H4 (cell line): Measurements from ENCODE around the gene ASB5. TPM values are rescaled to one million over a fixed set of nuclear protein-coding genes. Genes with fewer than 3 reads are reported as not detected.
A peak's percentile ranks its signal among the peaks of the same experiment; 100 is the strongest.
"Not testable (repeated sequence)": the region's sequence is repeated elsewhere in the genome, so short reads cannot be mapped to it uniquely, and the experiment has no call there.

ENCODE experiments used
- DNase-seq: peaks from one replicate; pipeline ENCODE4 v3.0.0-alpha.2; 2015; ENCODE audit warnings: low spot score
- total RNA-seq: library from RNA; depleted of rRNA; stranded (reverse); fragments of >200 nt; shearing (Covaris generic); gene quantifications from 2 replicates; pipeline ENCODE4 v1.2.3, GENCODE V29; 2014

ASB5 gene
- total RNA-seq, 1 experiment from 2014 or later, result 0.37 TPM

DNA sequence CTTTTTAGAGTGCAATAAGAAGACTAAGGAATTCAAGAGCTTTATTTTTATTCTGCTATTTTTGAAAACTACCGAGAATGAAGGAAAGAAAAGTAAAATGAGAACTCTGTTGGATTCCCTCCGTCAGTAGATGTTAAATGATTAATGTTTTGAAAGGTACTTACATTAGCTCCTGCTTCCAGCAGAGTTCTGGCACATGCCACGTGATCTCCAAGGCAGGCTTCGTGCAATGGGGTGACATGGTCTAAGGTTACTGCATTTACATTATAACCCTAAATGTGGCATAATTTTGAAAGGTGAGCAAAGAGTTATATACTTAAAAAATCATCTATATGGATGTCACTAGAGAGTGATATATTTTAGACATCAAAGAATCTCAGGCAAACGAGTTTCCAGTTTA is 46.9 kb downstream of the ASB5 start:
- no peak for DNase-seq

DNA sequence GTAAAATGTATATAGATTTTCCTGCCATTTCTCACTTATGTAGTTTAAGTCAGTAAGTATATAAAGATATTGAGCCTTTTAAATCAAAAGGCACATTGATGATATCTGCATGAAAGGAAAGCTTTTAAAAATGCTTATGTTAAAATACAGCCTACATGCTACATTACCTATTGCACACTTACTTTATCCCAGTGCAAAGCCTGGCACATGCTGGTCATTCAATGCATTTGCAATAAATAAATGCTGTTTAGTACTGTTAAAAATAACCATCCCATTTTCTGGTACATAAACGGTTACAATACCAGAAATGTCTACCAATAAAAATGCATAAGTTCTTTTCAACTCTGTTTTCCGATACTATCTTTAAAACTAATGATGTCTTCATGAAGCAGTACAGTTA is 51.5 kb downstream of the ASB5 start:
- no peak for DNase-seq

DNA sequence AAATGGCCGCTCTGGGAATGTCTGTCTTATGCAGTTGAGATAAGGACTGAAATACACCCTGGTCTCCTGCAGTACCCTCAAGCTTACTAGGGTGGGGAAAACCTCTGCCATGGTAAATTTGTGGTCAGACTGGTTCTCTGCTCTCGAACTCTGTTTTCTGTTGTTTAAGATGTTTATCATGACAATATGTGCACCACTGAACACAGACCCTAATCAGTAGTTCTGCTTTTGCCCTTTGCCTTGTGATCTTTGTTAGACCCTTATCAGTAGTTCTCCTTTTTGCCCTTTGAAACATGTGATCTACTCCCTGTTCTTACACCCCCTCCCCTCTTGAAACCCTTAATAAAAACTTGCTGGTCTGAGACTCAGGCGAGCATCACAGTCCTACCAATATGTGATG is 56.7 kb downstream of the ASB5 start:
- DNase-seq, result not testable (repeated sequence)

DNA sequence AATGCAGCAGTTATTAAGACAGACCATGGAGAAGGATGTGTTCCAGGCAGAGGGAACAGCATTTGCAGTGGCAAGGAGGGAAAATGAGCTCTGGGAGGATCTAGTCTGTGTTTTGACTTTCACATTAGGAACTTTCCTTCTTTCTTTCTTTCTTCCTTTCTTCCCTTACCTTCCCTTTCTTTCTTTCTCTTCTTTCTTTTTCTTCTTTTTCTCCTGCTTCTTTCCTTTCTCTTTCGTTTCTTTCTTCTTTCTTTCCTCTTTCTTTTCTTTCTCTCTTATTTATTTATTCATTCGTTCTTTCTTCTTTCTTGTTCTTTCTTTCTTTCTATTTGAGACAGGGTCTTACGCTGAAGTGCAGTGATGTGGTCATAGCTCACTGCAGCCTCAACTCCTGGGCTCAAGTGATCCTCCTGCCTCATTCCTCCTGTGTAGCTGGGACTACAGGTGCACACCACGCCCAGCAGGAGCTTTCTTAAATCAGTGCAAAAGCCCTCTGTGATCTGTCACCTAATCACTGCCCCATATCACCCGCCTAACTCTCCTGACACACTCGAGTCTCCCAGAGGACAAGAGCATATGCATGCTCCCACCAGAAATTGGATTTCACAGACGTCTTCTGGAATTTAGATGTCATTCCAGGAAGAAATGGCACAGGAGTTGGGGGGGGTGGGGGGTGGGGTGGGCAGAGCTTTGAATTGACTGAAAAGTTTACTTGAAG is 58.3 kb downstream of the ASB5 start:
- DNase-seq, result no peak

DNA sequence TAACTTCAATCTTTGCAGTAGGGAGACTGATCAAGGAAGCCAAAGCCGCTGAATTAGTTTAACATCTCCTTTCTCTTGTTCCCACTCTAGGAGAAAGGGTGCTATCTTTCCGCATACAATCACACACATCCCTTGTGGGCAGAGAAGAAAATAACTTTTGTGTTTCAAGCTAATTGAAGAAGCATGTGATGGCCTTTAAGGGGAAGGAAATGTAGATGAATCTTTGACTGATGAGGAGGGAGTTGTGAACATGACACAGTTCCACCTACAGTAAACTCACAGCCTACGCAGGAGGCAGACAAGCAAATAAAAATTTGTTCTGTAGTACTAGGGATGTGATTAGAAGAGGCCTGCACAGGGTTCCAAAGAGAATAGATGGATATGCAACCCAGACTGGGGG is 58.9 kb downstream of the ASB5 start:
- no peak for DNase-seq

DNA sequence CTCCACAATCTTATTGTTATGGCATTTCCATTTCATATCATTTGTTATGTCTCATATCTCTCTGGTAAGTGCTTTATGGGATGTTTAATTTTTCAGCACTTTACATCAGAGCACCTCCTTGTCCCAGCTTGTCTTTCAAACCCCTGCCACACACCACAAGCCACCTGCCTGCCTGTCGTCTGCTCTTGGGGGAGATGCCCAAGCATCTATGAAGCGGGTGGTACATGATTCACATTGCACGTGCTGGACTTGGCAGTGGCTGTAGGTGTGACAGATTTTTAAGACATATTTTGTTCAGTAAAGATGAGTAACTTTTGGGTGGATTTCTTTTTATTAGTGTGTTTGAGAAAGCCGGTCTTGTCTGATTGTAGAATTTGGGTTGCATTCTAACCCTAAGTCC is 59.5 kb downstream of the ASB5 start:
- no peak for DNase-seq

DNA sequence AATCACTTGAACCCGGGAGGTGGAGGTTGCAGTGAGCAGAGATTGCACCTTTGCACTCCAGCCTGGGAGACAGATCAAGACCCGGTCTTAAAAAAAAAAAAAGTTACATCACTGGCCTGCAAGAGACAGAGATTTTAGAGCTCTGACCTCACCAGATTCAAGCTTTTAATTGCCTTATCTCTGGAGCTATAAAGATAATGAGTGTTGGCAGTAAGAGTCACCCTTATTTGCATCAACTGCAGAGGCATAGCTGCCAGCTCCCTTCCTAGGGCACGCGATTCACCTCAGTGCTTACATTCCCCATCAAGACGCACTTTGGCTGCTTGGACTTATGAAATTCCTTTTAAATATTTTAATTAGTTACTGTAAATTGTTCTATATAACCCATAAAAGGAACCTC is 61.2 kb downstream of the ASB5 start:
- no peak for DNase-seq

DNA sequence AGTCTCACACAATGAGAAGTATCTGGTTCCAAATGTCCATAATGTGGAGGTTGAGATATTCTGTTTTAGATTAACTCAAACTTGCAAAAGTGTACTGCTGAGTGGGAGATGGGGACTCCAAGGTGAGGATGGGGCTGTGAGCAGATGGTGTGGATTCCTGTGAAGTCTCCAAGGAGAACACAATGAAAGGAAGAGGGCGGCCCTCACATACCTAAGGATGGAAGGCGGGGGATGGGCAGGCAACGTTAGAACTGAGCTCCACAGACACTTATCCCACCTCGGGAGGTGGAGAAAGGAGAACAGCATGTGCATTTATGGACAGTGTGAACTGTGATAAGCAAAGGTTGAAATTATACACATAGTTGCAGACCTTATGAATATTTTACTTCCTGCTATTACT is 63.7 kb downstream of the ASB5 start:
- DNase-seq, result no peak

DNA sequence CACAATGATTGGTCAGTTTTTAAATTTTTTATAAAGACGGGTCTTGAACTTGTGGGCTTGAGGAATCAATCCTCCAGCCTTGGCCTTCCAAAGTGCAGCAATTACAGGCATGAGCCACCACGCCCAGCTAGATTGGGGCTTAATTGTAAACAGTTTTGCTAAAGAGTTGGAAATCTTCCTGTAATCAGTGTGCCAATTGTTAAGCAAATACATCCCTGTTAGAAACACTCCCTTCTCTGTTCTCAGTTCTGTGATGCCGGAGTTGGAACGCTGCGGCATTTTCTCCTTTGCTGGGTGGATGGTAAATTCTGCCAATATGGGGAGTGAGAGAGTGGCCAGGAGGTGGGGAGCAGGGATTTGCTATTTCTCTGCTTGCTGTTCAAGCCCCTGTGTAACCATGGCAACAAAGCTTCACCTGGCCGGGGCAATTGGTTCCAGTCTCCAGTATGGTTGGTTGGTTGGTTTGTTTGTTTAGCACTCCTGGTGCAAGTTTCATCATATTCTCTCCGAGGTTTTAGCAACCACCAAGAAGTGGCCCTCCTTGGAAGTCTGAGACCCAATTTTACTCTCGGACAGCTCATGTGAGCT is 70.6 kb downstream of the ASB5 start:
- DNase-seq, result no peak

DNA sequence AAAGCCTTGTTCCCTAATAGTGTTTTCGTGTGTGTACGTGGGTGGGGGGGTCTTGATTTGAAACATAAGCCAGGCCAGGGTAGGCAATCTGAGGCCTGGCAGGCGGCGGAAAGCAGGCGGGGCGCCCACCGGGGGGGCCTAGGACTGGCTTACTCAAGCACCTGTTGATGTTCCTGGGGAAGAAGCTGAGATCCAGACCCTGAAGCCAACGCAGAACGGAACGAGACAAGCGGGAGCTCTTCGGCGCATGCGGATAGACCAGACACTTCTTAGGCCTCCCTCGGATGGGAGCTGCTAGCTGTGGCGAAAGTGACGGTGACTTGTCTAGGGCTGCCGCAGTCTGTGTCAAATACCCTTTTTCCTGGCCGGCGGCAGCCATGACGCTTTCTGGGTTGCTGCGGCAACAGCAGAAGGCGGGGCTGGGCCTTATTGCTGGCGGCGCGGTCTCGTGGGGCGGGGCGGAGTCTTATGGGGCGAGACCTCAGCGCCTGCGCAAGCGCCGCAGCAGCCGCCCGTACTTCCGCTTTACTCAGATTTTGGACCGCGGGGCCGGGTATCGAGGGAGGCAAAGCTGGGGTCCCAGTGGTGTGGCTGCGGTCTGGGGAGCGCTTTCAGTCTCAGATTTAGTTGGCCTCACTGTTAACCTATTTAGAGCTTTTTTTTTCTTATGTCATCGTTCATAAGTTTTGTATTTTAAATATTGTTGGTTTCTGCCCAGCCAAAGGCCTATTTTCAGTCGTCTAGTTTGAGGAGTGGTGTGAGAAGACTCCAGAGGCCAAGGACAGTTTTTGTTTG is 73.6 kb downstream of the ASB5 start, which contains the start of gene SPATA4:
TSS of gene SPATA4 (minus strand) at position 402 of the 795 bp plus-strand sequence. CDS start at position 379, 23 bp downstream.
- peak; percentile 90 for DNase-seq

DNA sequence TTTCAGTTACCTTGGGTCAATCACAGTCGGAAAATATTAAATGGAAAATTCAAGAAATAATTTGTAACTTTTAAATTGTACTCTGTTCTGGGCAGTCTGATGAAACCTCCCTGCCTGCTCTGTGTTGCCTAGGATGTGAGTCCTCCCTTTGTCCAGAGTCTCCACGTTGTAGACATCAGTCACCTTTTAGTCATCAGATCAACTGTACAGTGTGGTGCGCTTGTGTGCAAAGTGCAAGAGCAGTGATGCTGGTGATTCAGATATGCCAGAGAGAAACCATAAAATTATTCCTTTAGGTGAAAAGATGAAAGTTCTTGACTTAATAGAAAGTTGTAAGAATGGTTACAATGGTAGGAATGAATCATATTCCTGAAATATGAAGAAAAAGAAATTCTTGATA is 75.1 kb downstream of the ASB5 start:
- DNase-seq, result peak; percentile 13

DNA sequence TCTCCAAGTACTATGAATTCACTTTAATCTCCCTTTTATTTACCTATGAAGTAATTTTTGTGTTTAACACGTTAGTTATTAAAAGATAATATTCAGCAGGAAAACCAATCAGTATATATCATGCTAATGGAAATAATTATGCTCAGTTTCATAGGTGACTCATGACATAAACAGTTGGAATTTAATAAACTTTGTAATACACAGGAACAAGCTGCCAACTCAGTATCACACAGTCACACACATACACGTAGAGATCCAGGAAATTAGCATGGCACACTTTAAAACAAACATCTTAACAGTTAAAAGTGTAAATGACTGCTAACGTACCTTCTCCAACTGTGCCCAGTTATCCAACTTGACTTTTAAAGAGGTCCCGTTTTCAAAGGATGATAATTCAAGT is 75.9 kb downstream of the ASB5 start:
- DNase-seq, result no peak

DNA sequence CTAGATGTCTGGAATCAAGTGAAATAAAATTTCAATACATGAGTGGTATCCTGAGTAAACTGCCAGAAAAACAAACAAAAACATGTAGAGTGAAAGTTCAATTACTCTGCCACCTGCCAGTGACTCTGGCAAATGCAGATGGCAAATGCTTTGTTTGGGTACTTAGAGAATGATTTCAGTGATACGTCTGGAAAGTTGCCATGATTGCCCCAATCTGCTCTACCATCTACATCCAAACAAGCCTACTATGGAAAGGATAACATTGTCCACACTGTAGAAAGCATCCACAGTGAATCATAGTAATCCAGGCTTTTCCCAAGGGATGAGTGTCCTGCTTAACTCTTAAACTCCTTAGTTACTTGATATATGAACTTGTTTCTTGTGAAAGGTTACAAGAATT is 77.0 kb downstream of the ASB5 start:
- peak; percentile 74 for DNase-seq

DNA sequence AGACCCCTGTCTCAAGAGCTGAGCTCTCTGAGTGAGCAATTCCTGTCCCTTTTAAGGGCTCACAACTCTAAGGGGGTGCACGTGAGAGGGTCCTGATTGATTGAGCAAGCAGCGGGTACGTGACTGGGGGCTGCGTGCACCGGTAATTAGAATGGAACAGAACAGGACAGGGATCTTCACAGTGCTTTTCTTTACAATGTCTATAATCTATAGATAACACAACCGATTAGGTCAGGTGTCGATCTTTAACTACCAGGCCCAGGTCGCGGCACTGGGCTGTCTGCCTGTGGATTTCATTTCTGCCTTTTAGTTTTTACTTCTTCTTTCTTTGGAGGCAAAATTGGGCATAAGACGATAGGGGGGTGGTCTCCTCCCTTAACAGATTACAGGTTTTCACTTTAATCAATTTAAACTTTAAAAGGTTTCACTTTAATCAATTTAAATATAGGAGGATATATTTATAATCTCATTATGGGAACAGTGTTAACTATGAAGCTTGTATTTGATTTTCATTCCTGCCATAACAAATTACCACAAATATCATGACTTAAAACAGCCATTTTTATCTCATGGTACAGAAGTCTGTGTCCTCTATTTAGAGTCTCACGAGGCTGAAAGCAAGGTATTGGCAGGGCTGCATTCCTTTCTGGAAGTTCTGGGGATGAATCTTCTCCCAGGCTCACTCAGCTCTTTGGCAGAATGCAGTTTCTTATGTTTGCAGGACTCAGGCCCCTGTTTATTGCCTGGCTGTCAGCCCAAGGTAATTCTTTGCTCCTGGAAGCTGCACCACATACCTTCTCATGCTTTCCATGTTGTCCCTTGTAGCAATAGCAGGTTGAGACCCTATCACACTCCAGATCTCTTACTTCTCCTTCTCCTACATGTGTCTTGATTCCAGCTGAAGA is 78.9 kb downstream of the ASB5 start:
- no peak for DNase-seq

DNA sequence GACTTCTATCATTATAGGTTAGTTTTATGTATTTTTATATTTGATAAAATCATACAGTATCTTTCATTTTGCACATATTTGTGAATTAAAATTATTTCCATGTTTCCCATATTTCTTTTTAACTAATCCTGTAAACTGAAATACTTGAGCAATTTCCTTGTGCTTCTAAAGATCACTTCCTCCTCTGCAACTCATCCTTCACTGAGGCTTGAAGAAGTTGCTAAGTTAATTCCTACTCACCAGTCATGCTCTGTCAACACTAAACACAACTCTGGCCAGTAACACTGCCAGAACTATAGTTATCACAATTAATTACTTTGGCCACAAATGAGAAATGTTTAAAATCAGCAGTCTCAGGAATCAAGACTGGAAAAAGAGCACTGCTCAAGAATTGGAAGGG is 80.4 kb downstream of the ASB5 start:
- no peak for DNase-seq

DNA sequence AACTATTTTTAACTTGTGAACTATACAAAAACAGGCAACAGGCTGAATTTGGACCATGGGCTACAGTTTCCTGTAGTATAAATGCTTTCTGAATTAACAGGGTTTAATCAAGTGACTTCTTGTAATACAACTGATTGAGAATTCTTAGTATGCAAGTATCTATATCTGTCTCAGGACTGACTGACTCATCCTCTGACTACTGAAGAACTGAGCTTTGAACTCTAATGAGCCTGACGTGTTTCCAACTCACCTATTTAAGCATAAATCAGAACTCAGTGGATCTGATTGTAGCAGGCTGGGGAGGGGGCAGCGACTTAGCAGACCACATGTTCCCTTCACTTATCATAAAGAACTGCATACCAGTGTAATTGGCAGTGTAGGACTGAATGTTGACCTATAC is 81.4 kb downstream of the ASB5 start:
- DNase-seq, result no peak

DNA sequence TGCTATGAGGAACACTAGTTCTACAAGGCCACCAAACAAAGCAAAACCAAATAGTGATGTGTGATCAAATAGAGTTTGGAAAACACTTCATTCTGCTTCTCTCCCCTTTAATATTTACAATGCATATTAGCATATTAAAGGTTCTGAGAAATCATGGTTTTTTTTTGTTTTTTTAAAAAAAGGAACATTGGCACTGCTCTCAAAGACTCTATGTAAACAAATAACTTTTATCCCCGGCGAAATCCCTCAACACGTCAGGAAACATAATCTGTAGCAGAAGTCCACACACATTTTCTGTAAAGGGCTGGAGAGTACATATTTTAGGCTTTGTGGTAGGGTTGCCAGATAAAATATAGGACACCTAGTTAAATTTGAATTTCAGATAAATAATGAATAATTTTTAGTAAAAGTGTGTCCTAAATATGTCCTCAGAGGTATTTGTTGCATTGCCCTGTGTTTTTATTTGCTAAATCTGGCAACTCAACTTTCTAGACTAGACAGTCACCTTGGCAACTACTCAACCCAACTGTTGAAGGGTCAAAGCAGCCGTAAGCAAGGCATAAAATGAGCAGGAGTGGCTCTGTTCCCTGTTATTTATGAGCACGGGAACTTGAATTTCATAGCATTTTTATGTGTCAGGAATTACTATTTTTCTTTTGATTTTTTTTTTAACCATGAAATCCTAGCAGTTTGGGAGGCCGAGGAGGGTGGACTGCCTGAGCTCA is 82.2 kb downstream of the ASB5 start:
- no peak for DNase-seq

DNA sequence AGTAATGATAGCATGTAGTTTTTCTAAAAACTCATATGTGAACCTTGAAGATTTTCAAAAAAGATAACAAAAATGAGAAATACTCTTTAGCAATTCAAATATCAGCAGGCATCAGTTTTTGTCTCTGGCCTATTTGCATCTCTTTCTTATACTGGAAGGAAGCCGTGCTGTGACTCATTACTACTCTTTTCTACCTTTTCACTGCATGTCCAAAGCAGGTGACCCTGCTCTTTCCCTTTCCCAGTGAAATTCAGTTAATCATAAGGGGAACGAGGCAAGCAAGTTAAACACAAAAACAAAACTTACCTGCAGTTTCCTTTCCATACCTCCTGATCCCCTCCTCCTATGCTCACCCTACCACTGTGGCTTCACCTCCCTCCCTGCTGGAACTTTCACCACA is 83.0 kb downstream of the ASB5 start:
- no peak for DNase-seq

DNA sequence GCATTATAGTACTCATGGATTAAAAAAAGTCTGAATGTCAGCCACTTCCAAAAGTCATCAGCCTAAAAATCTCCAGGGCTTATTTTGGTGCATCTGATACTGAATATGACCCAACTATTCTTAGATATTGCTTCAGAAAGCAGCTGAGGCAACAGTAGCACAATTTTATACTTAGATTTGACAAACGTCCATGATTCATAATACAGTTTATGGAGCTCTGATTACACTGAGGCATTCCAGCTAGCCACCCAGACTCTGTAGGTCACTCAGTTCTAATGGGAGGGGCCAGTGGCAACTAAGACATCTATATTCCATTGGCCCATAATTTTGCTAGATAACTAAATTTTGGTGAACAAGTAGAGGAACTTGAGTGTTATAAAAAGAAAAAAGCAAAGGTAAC is 84.0 kb downstream of the ASB5 start:
- DNase-seq, result peak; percentile 28
